HG02885 (cell line): ENCODE measurements around the gene CDC42SE1.
"Not testable (repeated sequence)": the region's sequence is repeated elsewhere in the genome, so short reads cannot be mapped to it uniquely, and the experiment has no call there.

Experiments used
- ATAC-seq: cut with Tn5 transposase; IDR thresholded peaks from one replicate; pipeline ENCODE4 v1.9.1; 2021; ENCODE audit warnings: mild to moderate bottlenecking; ENCODE audit not compliant: unreplicated experiment, poor library complexity

CDC42SE1 gene, protein sequence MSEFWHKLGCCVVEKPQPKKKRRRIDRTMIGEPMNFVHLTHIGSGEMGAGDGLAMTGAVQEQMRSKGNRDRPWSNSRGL

GRCh38 chr1:151059109-151060006, at the start of gene CDC42SE1:
Gene CDC42SE1 (minus strand): TSS chr1:151059622. CDS start chr1:151055730, 3,892 bp downstream.
- peak; percentile 85 for ATAC-seq

GRCh38 chr1:151108331-151108730, 48.9 kb upstream of the CDC42SE1 start:
- ATAC-seq = no peak

- no peak for ATAC-seq
These were observed 47.5 kb upstream of the CDC42SE1 start for GRCh38 chr1:151106894-151107293.

- ATAC-seq = no peak
These were observed 45.2 kb upstream of the CDC42SE1 start for GRCh38 chr1:151104630-151105029.

DNA sequence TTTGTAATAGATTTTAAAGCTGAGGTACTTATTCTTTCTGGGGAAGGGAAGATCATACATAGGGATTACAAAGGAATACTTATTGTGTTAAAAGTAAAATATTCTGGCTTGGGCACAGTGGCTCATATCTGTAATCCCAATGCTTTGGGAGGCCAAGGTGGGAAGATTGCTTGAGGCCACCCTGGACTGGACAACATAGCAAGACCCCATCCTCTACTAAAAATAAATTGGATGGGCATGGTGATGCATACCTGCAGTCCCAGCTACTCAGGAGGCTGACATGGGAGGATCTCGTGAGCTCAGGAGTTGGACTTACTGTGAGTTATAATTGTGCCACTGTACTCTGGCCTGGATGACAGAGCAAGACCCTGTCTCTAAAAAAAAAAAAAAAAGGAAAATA, 38.7 kb upstream of the CDC42SE1 start:
- no peak for ATAC-seq

GRCh38 chr1:151097426-151097825, 38.0 kb upstream of the CDC42SE1 start:
- not testable (repeated sequence) for ATAC-seq

- ATAC-seq = no peak
These were observed 26.6 kb upstream of the CDC42SE1 start for GRCh38 chr1:151085953-151086559.

DNA sequence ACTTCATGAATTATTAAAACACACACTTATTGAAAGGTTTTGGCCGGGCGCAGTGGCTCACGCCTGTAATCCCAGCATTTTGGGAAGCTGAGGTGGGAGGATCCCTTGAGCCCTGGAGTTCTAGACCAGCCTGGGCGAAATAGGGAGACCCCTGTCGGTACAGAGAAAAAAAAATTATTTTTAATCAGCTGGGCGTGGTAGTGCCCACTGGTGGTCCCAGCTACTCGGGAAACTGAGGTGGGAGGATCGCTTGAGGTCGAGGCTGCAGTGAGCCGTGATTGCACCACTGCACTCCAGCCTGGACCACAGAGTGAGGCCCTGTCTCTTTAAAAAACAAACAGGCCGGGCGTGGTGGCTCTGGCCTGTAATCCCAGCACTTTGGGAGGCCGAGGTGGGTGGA, 12.8 kb upstream of the CDC42SE1 start:
- ATAC-seq = no peak

GRCh38 chr1:151070474-151071276, 11.3 kb upstream of the CDC42SE1 start, which contains the start of gene GABPB2:
Gene GABPB2 (plus strand): TSS chr1:151070761. CDS start chr1:151088190, 17,429 bp downstream.
- peak; percentile 85 for ATAC-seq

DNA sequence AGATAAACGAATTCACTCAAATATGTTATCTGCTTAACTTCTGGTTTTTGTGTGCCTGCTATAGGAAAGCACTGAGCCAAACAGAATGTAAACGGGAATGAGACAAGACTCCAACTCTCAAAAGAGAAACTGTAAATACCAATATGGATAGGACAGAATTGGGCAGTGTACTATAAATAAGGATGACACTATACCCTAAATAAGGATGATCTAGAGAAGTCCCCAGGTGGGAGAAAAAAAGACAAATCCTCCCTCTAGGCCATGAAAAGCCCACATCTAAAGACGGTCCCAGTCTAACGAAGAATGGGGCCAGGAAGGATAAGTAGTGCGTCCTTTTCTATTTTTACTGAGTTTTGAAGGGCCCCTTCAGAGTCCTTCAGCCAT, 9.7 kb upstream of the CDC42SE1 start:
- no peak for ATAC-seq

DNA sequence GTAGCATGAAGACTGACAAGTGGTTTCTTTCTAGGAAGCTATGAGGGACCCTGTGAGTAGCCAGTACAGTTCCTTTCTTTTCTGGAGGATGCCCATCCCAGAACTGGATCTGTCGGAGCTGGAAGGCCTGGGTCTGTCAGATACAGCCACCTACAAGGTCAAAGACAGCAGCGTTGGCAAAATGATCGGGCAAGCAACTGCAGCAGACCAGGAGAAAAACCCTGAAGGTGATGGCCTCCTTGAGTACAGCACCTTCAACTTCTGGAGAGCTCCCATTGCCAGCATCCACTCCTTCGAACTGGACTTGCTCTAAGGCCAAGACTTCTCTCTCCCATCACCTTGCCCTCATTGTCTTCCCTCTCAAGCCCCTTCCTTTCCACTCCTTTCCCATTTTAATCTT, 7.8 kb upstream of the CDC42SE1 start:
- no peak for ATAC-seq

GRCh38 chr1:151065089-151065645, 5.7 kb upstream of the CDC42SE1 start:
- ATAC-seq = no peak

DNA sequence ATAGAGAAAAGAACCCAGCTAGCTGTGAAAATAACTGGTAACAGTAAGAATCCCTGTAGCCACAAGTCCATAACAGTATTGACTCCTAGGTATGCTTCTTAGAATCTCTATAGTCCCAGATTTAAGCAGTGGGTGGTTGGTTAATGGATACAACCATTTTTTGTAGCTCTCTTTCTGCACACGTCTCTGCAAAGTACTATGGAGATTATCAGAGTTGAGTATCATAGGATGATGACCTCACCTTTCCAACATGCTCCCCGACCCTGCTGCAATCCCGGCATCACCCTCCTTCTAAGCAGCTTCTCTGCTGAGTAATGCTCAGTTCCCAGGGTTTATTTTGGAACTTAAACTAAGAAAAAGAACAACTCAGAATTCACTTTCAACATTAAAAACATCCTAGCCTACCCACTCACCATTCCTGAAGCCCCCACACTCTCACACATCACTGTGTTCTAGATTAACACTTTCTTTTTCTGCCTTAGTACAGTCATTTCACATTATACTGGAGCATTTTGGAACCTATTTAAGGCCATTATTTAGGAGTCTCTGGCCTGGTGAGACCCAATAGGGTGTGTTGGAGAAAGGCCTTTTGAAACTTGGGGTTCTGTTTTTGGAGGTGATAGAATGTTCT, 3.4 kb upstream of the CDC42SE1 start:
- ATAC-seq = no peak

DNA sequence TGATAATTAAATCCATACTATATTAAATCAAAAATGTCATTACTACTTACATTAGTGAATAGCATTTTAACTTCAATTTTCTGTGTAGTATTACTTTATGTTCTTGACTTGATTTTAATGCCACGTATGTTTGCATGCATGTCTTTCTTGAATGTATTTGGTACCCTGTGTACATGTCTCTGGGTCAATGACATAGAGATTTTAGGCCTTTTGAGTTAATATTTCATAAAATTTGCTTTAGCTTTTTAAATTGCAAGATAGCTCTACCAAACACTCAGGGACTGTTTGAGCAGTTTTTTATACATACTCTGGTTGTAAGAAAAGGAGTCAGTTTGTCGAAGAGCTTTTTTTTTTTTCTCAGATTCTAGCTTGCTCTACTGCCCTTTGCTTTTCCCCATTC, 2.3 kb upstream of the CDC42SE1 start:
- no peak for ATAC-seq

DNA sequence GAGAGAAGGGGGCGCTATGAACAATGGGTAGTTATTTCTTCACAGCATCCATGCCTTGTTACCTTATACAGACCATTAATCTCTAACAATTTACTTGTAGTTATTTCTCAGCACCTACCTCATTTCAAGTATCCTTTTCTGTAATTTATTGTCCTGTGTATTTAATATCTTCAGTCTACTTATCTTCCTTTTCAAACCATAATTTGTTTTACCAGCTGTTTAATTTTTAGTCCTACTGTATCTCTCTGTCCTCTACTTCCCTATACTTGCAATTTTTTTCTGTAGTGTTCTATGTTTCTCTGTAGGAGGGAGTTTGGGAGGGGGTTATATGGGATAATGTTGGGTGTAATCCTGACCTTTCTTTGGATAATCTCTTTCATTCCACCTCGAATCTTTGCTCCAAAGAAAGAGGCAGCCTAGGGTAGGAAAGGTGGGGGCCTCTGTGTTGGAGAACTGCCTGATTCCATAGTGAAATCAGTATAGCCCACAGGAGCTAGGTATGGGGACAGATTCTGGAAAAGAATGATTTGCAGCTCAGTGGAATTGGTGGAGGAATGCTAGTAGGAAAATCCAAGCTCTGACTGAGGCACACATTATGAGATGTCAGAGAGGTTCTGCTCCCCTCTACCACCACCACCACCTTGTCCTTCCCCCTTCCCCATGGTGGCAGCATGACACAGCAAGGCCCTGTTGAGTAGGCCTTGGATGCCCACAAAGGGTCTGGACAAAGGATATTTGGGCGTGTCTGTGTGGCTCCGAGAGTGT, 1.4 kb upstream of the CDC42SE1 start:
- ATAC-seq = no peak

GRCh38 chr1:151060007-151060656, 710 bp upstream of the CDC42SE1 start, which contains the start of gene MLLT11:
Gene MLLT11 (plus strand): TSS chr1:151060397. CDS start chr1:151067225, 6,828 bp downstream.
- ATAC-seq = no peak

DNA sequence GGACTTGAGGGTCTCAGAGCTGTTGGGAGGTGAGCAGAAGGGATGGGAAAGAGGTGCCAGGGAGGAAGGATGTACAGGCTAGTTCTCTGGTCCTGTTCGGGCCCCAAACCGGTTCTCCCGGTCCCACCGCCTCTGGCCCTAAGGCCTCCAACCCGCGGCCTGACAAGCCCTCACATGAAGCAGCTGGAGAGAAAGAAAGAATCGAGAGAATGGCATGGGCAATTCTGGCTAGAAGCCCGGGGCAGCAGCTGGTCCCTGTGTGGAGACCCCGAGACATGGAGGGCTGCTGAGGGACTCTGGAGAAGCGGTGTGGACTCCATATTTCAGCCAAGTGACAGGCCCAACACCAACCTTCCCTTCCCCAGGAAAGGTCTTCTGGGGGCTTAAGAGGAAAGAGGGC, 730 bp downstream of the CDC42SE1 start:
- no peak for ATAC-seq

DNA sequence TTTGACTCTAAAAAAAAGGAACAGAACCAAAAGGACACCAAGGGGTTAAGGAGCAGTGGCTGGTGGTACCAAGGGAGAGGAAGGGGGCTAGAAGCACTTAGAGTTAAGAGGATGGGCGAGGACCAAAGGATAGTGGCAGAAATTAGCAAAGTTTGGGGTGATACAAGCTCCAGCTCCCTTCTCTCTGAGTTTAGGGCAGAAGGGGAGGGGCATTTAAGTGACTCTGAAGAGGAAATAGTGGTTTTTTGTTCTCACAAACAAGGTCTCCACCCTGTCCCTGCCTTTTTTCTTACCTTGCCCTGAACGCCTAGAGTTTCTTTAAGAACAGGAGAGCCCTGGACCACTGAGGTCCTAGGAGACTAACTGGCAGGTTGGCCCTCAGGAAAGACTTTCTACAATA, 3.3 kb downstream of the CDC42SE1 start:
- no peak for ATAC-seq

DNA sequence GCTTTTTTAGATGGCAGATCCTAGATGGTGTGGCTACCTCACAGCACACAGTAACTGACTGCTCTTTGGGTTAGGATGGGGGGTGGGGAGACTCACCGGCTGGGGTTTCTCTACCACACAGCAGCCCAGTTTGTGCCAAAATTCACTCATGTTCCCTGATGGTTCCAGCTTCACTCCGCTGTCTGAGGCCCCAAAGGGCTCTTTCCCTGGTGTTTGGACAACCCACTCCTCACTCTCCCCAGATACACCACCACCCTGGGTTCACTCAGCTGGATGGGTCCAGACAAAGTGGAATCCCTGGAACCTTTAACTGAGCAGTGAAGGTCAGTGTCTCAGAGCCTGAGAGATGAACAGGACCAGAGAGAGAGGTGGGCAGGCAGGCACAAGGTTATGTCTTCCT, 3.8 kb downstream of the CDC42SE1 start:
- no peak for ATAC-seq
